Activated naive CD4-positive, alpha-beta T cell treated with anti-CD3 and anti-CD28 coated beads, Interleukin-2, amount 50 U/mL, for 24 hours (primary cell): Measurements from ENCODE around the gene MRPS21.

Experiments used
- H3K27ac Mint-ChIP-seq: one replicate; pipeline ENCODE4 v1.8.0; 2021; ENCODE audit warnings: mild to moderate bottlenecking, mixed read lengths
- H3K27me3 Mint-ChIP-seq: one replicate; pipeline ENCODE4 v1.8.0; 2021; ENCODE audit warnings: mixed read lengths
- H3K36me3 Mint-ChIP-seq: one replicate; pipeline ENCODE4 v1.8.0; 2021; ENCODE audit warnings: mixed read lengths
- H3K4me1 Mint-ChIP-seq: one replicate; pipeline ENCODE4 v1.8.0; 2021; ENCODE audit warnings: mixed read lengths
- H3K4me3 Mint-ChIP-seq: one replicate; pipeline ENCODE4 v1.8.0; 2021; ENCODE audit warnings: mild to moderate bottlenecking, mixed read lengths
- H3K9me3 Mint-ChIP-seq: one replicate; pipeline ENCODE4 v1.8.0; 2021; ENCODE audit warnings: mixed read lengths

MRPS21 gene

GRCh38 chr1:150293433-150294253 is at the start of gene MRPS21:
TSS of gene MRPS21 (plus strand) at chr1:150293861. CDS start at chr1:150294367, 506 bp downstream.
- H3K4me3 Mint-ChIP-seq = peak within 1 kb of the TSS; percentile 97
- no peaks in the 10 kb centered on the region for H3K27me3 Mint-ChIP-seq
- H3K9me3 Mint-ChIP-seq = no peaks in the 10 kb centered on the region
- peak within 1 kb of the TSS; percentile 98 for H3K27ac Mint-ChIP-seq
- H3K4me1 Mint-ChIP-seq = peaks cover 38% of the 10 kb centered on the region
- peaks cover 7% of the 10 kb centered on the region for H3K36me3 Mint-ChIP-seq

GRCh38 chr1:150249936-150250335 is 43.7 kb upstream of the MRPS21 start:
- H3K4me3 Mint-ChIP-seq = no peak overlapping the region
- H3K4me1 Mint-ChIP-seq = no peaks in the 10 kb centered on the region
- H3K9me3 Mint-ChIP-seq = no peaks in the 10 kb centered on the region
- H3K36me3 Mint-ChIP-seq = no peaks in the 10 kb centered on the region
- H3K27me3 Mint-ChIP-seq = peaks cover 3% of the 10 kb centered on the region
- no peak overlapping the region for H3K27ac Mint-ChIP-seq

GRCh38 chr1:150256198-150256553 is 37.5 kb upstream of the MRPS21 start:
- Mint-ChIP-seq H3K27me3 (peaks cover 13% of the 10 kb centered on the region), H3K9me3 (no peaks in the 10 kb centered on the region), H3K36me3 (no peaks in the 10 kb centered on the region), H3K27ac (no peak overlapping the region), H3K4me1 (peaks cover 16% of the 10 kb centered on the region), H3K4me3 (peak overlapping the region; percentile 80)

DNA sequence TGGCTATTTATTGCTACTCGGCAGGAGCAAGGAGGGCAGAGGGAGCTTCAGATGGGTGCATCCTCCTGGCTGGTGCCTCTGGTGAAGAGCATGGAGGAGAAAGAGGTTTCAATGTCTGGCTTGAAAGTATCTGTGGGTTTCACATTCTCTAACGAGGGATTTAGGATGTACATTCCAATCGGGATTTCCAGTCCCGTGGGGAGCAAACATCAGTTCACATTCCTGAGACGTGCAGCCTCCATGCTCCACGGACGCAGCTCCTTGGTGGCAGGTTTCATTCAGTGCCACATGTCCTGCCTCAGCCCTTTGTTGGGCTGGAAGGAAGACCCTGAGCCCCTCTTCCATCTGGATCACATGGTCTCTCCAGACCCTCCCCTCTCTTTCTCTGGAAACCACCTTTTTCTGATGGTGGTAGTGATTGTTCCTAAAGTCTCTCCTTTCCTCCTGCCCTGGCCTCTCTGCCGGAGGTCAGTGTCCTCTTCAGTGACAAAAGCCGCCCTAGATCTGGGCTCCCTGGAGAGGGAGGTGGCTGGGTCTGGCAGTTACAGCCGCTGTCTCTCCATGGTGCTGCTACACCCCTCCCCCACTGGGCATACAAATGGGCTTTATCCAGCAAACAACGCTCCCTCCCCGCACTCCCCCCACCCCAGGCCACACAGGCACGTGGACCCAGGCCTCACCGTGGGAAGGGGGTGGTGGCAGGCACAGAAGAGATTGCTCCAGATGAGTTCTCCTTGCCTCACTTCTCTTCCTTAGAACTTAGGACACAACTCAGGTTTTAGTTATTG is 36.9 kb upstream of the MRPS21 start:
- H3K27me3 Mint-ChIP-seq = peaks cover 13% of the 10 kb centered on the region
- H3K9me3 Mint-ChIP-seq = no peaks in the 10 kb centered on the region
- no peak overlapping the region for H3K27ac Mint-ChIP-seq
- peaks cover 16% of the 10 kb centered on the region for H3K4me1 Mint-ChIP-seq
- no peaks in the 10 kb centered on the region for H3K36me3 Mint-ChIP-seq
- H3K4me3 Mint-ChIP-seq = peak overlapping the region; percentile 7

DNA sequence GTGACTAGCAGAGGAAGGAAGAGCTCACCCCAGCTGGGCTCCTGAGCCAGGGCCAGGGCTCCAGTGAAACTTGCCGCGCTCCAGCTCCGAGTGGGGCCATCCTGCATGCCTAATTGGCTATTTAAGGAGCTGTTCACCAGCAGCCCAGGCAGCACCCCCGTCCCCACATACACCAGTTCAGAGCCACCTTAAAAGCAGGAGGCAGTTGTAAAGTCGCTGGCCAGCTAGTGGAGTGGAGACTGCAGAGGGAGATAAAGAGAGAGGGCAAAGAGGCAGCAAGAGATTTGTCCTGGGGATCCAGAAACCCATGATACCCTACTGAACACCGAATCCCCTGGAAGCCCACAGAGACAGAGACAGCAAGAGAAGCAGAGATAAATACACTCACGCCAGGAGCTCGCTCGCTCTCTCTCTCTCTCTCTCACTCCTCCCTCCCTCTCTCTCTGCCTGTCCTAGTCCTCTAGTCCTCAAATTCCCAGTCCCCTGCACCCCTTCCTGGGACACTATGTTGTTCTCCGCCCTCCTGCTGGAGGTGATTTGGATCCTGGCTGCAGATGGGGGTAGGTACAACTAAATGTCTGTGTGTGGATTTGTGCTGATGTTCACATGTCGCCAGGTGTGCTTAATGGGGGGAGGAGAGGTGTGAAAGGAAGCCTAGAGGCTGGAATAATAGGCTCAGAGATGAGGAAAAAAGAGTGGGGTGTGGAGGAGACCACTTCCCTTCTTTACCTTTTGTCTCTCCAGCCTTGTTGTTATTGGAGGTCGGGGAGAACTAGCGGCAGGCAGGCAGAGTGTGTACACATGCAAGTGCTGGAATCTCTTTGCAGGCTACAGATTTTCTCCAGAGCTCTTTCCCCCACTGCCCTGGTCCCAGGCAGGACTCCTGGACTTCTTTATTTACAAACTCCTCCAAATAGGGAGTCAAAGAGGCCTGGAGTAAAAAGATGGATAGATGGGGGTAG is 35.8 kb upstream of the MRPS21 start, which contains the start of gene CA14:
CA14 (plus strand) TSS at position 151 of the 962 bp plus-strand sequence; CDS start at position 506, 355 bp downstream.
- no peaks in the 10 kb centered on the region for H3K9me3 Mint-ChIP-seq
- H3K27me3 Mint-ChIP-seq = peaks cover 13% of the 10 kb centered on the region
- no peak within 1 kb of the TSS for H3K27ac Mint-ChIP-seq

DNA sequence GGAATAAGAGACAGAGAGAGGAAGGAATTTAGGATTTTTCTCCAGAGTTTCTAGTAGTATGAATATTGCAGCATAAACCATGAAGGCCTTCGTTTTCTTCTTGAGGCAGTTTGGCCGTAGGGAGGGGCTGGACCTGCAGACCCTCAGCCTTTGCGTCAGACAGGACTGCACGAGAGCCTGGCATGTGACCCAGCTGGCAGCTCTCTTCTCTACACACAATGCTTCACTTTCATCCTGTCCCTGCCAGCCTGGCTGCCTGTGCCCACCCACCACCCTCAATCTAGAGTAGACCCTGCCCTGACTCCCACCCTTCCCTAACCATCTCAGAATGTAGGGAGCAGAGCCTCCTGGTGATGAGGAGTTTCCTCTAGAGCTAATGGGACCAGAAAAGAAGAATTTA is 34.4 kb upstream of the MRPS21 start:
- Mint-ChIP-seq H3K4me3 (no peak overlapping the region), H3K36me3 (no peaks in the 10 kb centered on the region), H3K27me3 (peaks cover 10% of the 10 kb centered on the region), H3K4me1 (peaks cover 16% of the 10 kb centered on the region), H3K27ac (no peak overlapping the region), H3K9me3 (no peaks in the 10 kb centered on the region)

More for the DNA sequence above, 35.8 kb upstream of the MRPS21 start, which contains the start of gene CA14:
- Mint-ChIP-seq H3K4me1 (peaks cover 16% of the 10 kb centered on the region), H3K4me3 (peak within 1 kb of the TSS; percentile 7), H3K36me3 (no peaks in the 10 kb centered on the region)

GRCh38 chr1:150259758-150260669 is 33.6 kb upstream of the MRPS21 start:
- no peaks in the 10 kb centered on the region for H3K36me3 Mint-ChIP-seq
- peaks cover 16% of the 10 kb centered on the region for H3K4me1 Mint-ChIP-seq
- no peak overlapping the region for H3K4me3 Mint-ChIP-seq
- H3K9me3 Mint-ChIP-seq = no peaks in the 10 kb centered on the region
- peaks cover 10% of the 10 kb centered on the region for H3K27me3 Mint-ChIP-seq
- no peak overlapping the region for H3K27ac Mint-ChIP-seq

DNA sequence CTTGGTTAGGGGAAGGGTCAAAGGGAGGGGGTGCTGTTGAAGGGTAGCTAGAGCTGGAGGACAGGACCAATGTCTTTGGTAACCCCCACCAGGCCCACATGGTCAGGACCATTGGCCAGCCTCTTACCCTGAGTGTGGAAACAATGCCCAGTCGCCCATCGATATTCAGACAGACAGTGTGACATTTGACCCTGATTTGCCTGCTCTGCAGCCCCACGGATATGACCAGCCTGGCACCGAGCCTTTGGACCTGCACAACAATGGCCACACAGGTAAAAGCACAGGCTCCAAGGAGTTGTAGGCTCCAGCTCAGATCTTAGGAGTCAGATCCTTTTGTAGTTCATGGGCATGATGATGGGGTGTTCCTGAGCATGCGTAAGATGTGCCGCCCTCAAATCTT is 32.3 kb upstream of the MRPS21 start:
- peaks cover 4% of the 10 kb centered on the region for H3K4me1 Mint-ChIP-seq
- H3K27me3 Mint-ChIP-seq = peaks cover 7% of the 10 kb centered on the region
- H3K36me3 Mint-ChIP-seq = no peaks in the 10 kb centered on the region
- no peak overlapping the region for H3K4me3 Mint-ChIP-seq
- H3K9me3 Mint-ChIP-seq = no peaks in the 10 kb centered on the region
- H3K27ac Mint-ChIP-seq = no peak overlapping the region

DNA sequence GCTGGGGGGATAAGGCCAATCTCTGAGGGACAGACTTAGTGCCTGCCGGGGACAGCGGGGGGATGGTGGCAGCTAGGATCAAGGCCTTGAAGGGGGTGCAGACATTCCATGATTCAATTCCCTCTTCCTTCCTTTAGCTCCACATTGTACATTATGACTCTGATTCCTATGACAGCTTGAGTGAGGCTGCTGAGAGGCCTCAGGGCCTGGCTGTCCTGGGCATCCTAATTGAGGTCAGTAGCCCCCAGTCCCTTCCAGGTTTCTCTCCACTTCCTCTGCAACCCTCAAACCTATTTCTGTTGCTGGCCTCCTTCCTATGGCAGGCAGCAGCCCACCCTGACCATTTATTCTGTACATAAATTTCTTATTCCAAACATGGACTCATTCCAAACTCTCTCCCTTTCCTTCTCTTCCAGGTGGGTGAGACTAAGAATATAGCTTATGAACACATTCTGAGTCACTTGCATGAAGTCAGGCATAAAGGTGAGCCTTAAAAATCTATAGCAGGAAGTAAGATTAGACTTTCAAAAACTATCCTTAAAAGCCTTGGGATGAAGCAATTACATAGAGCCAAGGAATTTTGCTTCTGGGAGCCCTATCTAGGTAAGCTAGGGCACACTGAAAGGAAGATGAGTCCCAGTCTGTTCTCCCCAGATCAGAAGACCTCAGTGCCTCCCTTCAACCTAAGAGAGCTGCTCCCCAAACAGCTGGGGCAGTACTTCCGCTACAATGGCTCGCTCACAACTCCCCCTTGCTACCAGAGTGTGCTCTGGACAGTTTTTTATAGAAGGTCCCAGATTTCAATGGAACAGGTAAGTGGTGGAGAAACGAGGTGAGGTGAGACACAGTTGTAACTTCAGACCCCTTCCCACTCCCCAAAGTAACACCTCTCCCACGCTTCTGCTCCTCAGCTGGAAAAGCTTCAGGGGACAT is 31.0 kb upstream of the MRPS21 start:
- H3K36me3 Mint-ChIP-seq = peaks cover 2% of the 10 kb centered on the region
- peaks cover 1% of the 10 kb centered on the region for H3K27me3 Mint-ChIP-seq
- H3K9me3 Mint-ChIP-seq = no peaks in the 10 kb centered on the region
- no peak overlapping the region for H3K4me3 Mint-ChIP-seq
- H3K27ac Mint-ChIP-seq = no peak overlapping the region
- H3K4me1 Mint-ChIP-seq = peaks cover 10% of the 10 kb centered on the region

- Mint-ChIP-seq H3K4me1 (peaks cover 15% of the 10 kb centered on the region), H3K27me3 (no peaks in the 10 kb centered on the region), H3K36me3 (peaks cover 2% of the 10 kb centered on the region), H3K9me3 (no peaks in the 10 kb centered on the region), H3K27ac (no peak overlapping the region), H3K4me3 (no peak overlapping the region)
These were observed 30.1 kb upstream of the MRPS21 start for GRCh38 chr1:150263549-150263948.

DNA sequence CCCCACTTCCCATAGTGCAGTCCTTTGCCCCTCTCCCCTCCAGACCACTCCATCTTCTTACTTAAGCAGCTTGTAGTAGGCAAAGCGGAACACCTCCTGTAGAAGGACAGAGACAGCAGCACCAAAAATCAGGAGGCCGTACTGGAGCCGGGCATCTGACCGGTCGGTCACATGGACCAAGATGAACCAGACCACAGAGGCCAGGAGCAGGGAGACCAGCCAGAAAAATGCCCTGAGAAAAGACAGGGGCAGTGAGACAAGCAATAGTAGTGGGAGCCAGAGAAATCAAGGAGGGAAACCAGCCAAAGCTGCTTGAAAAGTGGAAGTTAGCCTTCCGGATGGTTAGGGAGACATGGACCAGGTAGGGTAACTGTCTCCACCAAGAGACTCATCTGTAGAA is 25.8 kb upstream of the MRPS21 start:
- H3K27ac Mint-ChIP-seq = peak overlapping the region; percentile 91
- peaks cover 4% of the 10 kb centered on the region for H3K36me3 Mint-ChIP-seq
- H3K4me1 Mint-ChIP-seq = peaks cover 26% of the 10 kb centered on the region
- H3K4me3 Mint-ChIP-seq = peak overlapping the region; percentile 92
- H3K27me3 Mint-ChIP-seq = no peaks in the 10 kb centered on the region
- H3K9me3 Mint-ChIP-seq = no peaks in the 10 kb centered on the region

- H3K4me3 Mint-ChIP-seq = peak overlapping the region; percentile 92
- no peaks in the 10 kb centered on the region for H3K27me3 Mint-ChIP-seq
- no peaks in the 10 kb centered on the region for H3K9me3 Mint-ChIP-seq
- H3K27ac Mint-ChIP-seq = peak overlapping the region; percentile 91
- H3K4me1 Mint-ChIP-seq = peaks cover 26% of the 10 kb centered on the region
- peaks cover 4% of the 10 kb centered on the region for H3K36me3 Mint-ChIP-seq
These were observed 25.3 kb upstream of the MRPS21 start for GRCh38 chr1:150268340-150268704.

- Mint-ChIP-seq H3K27ac (peak within 1 kb of the TSS; percentile 91), H3K9me3 (no peaks in the 10 kb centered on the region), H3K4me1 (peaks cover 26% of the 10 kb centered on the region), H3K4me3 (peak within 1 kb of the TSS; percentile 92), H3K27me3 (no peaks in the 10 kb centered on the region), H3K36me3 (peaks cover 6% of the 10 kb centered on the region)
These were observed 24.8 kb upstream of the MRPS21 start, which contains the start of gene APH1A for GRCh38 chr1:150268705-150269403. TSS of gene APH1A (minus strand) at chr1:150269016. CDS start at chr1:150268810, 206 bp downstream.
